HepG2 (cell line): Measurements from ENCODE around the gene ARHGEF40. TPM values are rescaled to one million over a fixed set of nuclear protein-coding genes. Genes with fewer than 3 reads are reported as not detected.

Experiments
- FOXK1 ChIP-seq: sonication (generic); formaldehyde crosslinking; IDR thresholded peaks from 2 replicates; pipeline ENCODE4 v1.4.0; 2020; ENCODE audit warnings: low read depth, missing genetic modification reagents, borderline replicate concordance
- HDAC1 ChIP-seq: sonication (generic); formaldehyde crosslinking; IDR thresholded peaks from 2 replicates; pipeline ENCODE4 v1.5.1; 2020; ENCODE audit warnings: mild to moderate bottlenecking, missing genetic modification reagents
- NCOA2 ChIP-seq: sonication (generic); formaldehyde crosslinking; IDR thresholded peaks from 2 replicates; pipeline ENCODE4 v1.8.0; 2022; ENCODE audit warnings: inconsistent platforms
- PHF5A ChIP-seq: IDR thresholded peaks from one replicate; pipeline ENCODE4 v1.6.1; 2018; ENCODE audit warnings: low read depth, missing genetic modification reagents; ENCODE audit not compliant: unreplicated experiment
- RFX5 ChIP-seq: IDR thresholded peaks from 2 replicates; pipeline ENCODE4 v1.6.1; 2011; ENCODE audit warnings: low read depth, low read length, improper control_type of control experiment
- SYNCRIP ChIP-seq: fragments of 200-400 bp; formaldehyde crosslinking; IDR thresholded peaks from 2 replicates; pipeline ENCODE4 v1.6.1; 2018; ENCODE audit warnings: mild to moderate bottlenecking, low read depth, low read length; ENCODE audit not compliant: insufficient read depth
- TCF12 ChIP-seq, 2 experiments: fragments of 450-650 bp in 1 of 2; sonication (generic) in 1 of 2; formaldehyde crosslinking in 1 of 2; IDR thresholded peaks; 2 replicates each; pipeline versions ENCODE4 v1.6.1 to v1.8.0; 2017 to 2022; ENCODE audit warnings: antibody characterized with exemption in 1 of 2, mild to moderate bottlenecking in 1 of 2, missing genetic modification reagents in 1 of 2, moderate library complexity in 1 of 2
- TCF7 ChIP-seq: sonication (generic); IDR thresholded peaks from 2 replicates; pipeline ENCODE4 v1.6.1; 2016; ENCODE audit warnings: antibody characterized with exemption, low read depth
- TMF1 ChIP-seq: sonication (generic); formaldehyde crosslinking; IDR thresholded peaks from 2 replicates; pipeline ENCODE4 v1.8.1; 2022; ENCODE audit warnings: low read depth, missing genetic modification reagents
- UBTF ChIP-seq: sonication (generic); formaldehyde crosslinking; IDR thresholded peaks from 2 replicates; pipeline ENCODE4 v1.4.0; 2020; ENCODE audit warnings: mild to moderate bottlenecking, missing genetic modification reagents
- YEATS4 ChIP-seq: sonication (generic); formaldehyde crosslinking; IDR thresholded peaks from 2 replicates; pipeline ENCODE4 v1.4.0; 2020; ENCODE audit warnings: missing genetic modification reagents, borderline replicate concordance
- ZBTB10 ChIP-seq: sonication (generic); formaldehyde crosslinking; IDR thresholded peaks from 2 replicates; pipeline ENCODE4 v1.4.0; 2020; ENCODE audit warnings: missing genetic modification reagents, borderline replicate concordance
- ZFYVE20 ChIP-seq: sonication (generic); formaldehyde crosslinking; IDR thresholded peaks from 2 replicates; pipeline ENCODE4 v1.8.0; 2023; ENCODE audit warnings: low read depth, mild to moderate bottlenecking, moderate library complexity, missing genetic modification reagents, borderline replicate concordance
- ZMAT3 ChIP-seq: sonication (generic); formaldehyde crosslinking; conservative IDR thresholded peaks from 2 replicates; pipeline ENCODE4 v1.7.0; 2021; ENCODE audit warnings: missing genetic modification reagents
- ZNF446 ChIP-seq: sonication (generic); formaldehyde crosslinking; IDR thresholded peaks from 2 replicates; pipeline ENCODE4 v1.5.0; 2020; ENCODE audit warnings: mild to moderate bottlenecking, missing genetic modification reagents
- ZNF576 ChIP-seq: sonication (generic); formaldehyde crosslinking; IDR thresholded peaks from 2 replicates; pipeline ENCODE4 v1.4.0; 2020; ENCODE audit warnings: mild to moderate bottlenecking, missing genetic modification reagents
- ZNF616 ChIP-seq: sonication (generic); formaldehyde crosslinking; IDR thresholded peaks from 2 replicates; pipeline ENCODE4 v1.5.0; 2020; ENCODE audit warnings: low read depth, mild to moderate bottlenecking, missing genetic modification reagents
- ZNF746 ChIP-seq: sonication (generic); formaldehyde crosslinking; IDR thresholded peaks from 2 replicates; pipeline ENCODE4 v1.8.0; 2022; ENCODE audit warnings: mild to moderate bottlenecking, missing genetic modification reagents
- ZNF766 ChIP-seq: sonication (generic); formaldehyde crosslinking; IDR thresholded peaks from 2 replicates; pipeline ENCODE4 v1.5.0; 2020; ENCODE audit warnings: missing genetic modification reagents, borderline replicate concordance
- ZNF772 ChIP-seq: sonication (generic); formaldehyde crosslinking; IDR thresholded peaks from 2 replicates; pipeline ENCODE4 v1.5.0; 2020; ENCODE audit warnings: mild to moderate bottlenecking, missing genetic modification reagents
- ZNF775 ChIP-seq: sonication (generic); formaldehyde crosslinking; IDR thresholded peaks from 2 replicates; pipeline ENCODE4 v1.4.0; 2020; ENCODE audit warnings: missing genetic modification reagents, mild to moderate bottlenecking, moderate library complexity, borderline replicate concordance
- ZNF780A ChIP-seq: sonication (generic); formaldehyde crosslinking; IDR thresholded peaks from 2 replicates; pipeline ENCODE4 v1.8.0; 2022; ENCODE audit warnings: mild to moderate bottlenecking, missing genetic modification reagents, moderate library complexity
- polyA plus RNA-seq, 8 experiments: library from polyadenylated mRNA; depleted of rRNA in 3 of 8; stranded (reverse) in 7 of 8; unstranded in 1 of 8; fragments of >200 nt; fragmentation: Illumina TruSeq in 4 of 8; extraction: Trizol in 4 of 8; gene quantifications; 2 replicates each; pipeline versions ENCODE4 v1.2.1 to v1.2.3, GENCODE V29; 2011 to 2016; ENCODE audit warnings: low read depth in 4 of 8, missing spikeins in 1 of 8, mixed read lengths in 1 of 8; ENCODE audit not compliant: insufficient read depth in 1 of 8
- total RNA-seq, 5 experiments: library from RNA; depleted of rRNA; stranded (reverse); fragments of >200 nt; fragmentation: Illumina TruSeq; extraction: Trizol; gene quantifications; 2 replicates each; pipeline ENCODE4 v1.2.3, GENCODE V29; 2016; ENCODE audit warnings: low read depth in 1 of 5
- TF ChIP-seq, protein P1 (sequence below): sonication (generic); formaldehyde crosslinking; IDR thresholded peaks from 2 replicates; pipeline ENCODE4 v1.4.0; 2020; ENCODE audit warnings: missing genetic modification reagents

ARHGEF40 gene
- total and polyA plus RNA-seq, 2 of the 13 experiments (the other 11 are each of a cell fraction or from before 2014, with no cell fraction given), result 28.1 to 78.1 TPM

DNA sequence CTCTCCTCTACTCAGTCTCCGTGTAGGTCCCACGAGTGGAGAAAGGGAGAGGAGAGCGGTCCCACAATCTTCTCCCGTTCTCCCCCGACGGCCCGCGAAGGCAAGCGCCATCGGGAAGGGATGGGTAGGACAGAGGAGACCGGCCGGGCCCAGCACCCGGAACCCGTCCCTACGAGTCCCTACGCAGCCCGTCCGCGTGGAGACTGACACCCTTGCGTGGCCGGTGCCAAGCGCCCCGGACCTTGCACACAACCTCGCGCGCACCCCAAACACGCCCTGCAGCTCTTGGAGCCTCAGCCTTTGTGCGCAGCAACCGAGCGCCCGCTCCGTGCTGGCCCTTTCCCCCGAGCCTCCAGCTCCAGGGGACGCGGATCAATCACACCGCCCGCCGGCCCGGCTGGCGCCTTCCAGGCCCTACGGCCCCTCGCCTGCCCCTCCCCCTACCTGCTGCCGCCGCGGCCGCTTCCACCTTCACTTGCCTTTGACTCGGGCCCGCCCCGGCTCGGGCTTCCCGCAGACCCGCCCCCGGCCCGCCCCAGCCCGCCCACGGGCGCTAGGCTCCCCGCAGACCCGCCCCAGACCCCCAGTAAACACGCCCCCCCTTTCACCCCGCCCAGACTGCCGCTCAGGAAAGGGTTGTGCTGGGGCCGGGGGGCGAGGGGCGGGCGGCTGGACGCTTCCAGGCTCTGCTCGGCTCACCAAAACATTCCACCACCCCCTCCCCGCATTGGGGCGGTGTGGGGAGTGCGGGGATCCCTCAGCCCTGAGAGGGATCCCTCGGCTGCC is 45.3 kb upstream of the ARHGEF40 start, which contains the start of gene NDRG2 (continued):
- peak; percentile 37; the same call in 1 of the 2 replicates for TF ChIP-seq ZNF616 (CRISPR knock-in tag)
- TF ChIP-seq TCF12 (IDR thresholded peaks at IDR 0.05), result no peak
- peak; percentile 81 for TF ChIP-seq TCF12 (CRISPR knock-in tag; IDR thresholded peaks at IDR 0.05)
- peak; percentile 94 for TF ChIP-seq ZMAT3 (CRISPR knock-in tag)
- peak; percentile 90 for TF ChIP-seq UBTF (CRISPR knock-in tag)
- peak; percentile 89 for TF ChIP-seq TCF7
- TF ChIP-seq YEATS4 (CRISPR knock-in tag), result peak; percentile 85
- TF ChIP-seq PHF5A (CRISPR knock-in tag), result peak; percentile 74
- TF ChIP-seq SYNCRIP, result no peak
- TF ChIP-seq ZFYVE20 (CRISPR knock-in tag), result peak; percentile 10; the same call in 1 of the 2 replicates
- TF ChIP-seq NCOA2 (CRISPR knock-in tag), result peak; percentile 71; the same call in 1 of the 2 replicates
- 0 out of 2 replicates have a peak, but pooled peaks have one; percentile 19 for TF ChIP-seq ZNF746 (CRISPR knock-in tag)
- peak; percentile 92 for TF ChIP-seq ZNF446
- no peak for TF ChIP-seq ZNF576 (CRISPR knock-in tag)
- TF ChIP-seq ZBTB10 (CRISPR knock-in tag), result peak; percentile 35; the same call in 1 of the 2 replicates
- TF ChIP-seq HDAC1, result peak; percentile 79
- no peak for TF ChIP-seq RFX5
- no peak for TF ChIP-seq ZNF775 (CRISPR knock-in tag)
- TF ChIP-seq FOXK1 (CRISPR knock-in tag), result peak; percentile 49; the same call in 1 of the 2 replicates
- 0 out of 2 replicates have a peak, but pooled peaks have one; percentile 66 for TF ChIP-seq ZNF780A
- peak; percentile 92; the same call in 1 of the 2 replicates for TF ChIP-seq ZNF766
- TF ChIP-seq, protein P1, sequence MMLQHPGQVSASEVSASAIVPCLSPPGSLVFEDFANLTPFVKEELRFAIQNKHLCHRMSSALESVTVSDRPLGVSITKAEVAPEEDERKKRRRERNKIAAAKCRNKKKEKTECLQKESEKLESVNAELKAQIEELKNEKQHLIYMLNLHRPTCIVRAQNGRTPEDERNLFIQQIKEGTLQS (CRISPR knock-in tag), result 0 out of 2 replicates have a peak, but pooled peaks have one; percentile 47
- TF ChIP-seq ZNF772 (CRISPR knock-in tag), result peak; percentile 91; the same call in 1 of the 2 replicates
- no peak for TF ChIP-seq TMF1 (CRISPR knock-in tag)
